ENCODE data around the gene MRPL50. TPM values are rescaled to one million over a fixed set of nuclear protein-coding genes. Genes with fewer than 3 reads are reported as not detected.
"Not testable (repeated sequence)": the region's sequence is repeated elsewhere in the genome, so short reads cannot be mapped to it uniquely, and the experiment has no call there.

MRPL50 gene
- total RNA-seq, 2 donors from 2014 or later: 15.5 to 17.4 TPM

DNA sequence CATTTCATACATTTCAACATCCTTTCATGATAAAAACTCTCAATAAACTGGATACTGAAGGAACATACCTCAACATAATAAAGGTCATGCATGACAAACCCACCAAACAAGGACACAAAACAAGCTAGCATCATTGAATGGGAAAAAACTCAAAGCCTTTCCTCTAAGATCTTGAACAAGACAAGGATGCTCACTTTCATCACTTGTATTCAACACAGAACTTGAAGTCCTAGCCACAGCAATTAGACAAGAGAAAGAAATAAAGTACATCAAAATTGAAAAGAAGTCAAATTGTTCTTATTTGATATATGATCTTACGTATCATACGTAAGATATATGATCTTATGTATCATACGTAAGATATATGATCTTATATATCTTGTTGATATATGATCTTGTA lies 5.3 kb downstream of the MRPL50 start:
- H3K4me3 Mint-ChIP-seq: no peak overlapping the region
- Histone ChIP-seq H3K27ac (ENCODE audit: low read depth, low read length) (no peak overlapping the region), H3K36me3 (ENCODE audit: control insufficient read depth, insufficient read depth, low read length) (peaks cover 60% of the 10 kb centered on the region), H3K27me3 (ENCODE audit: control insufficient read depth, insufficient read depth, low read length, poor library complexity, severe bottlenecking) (no peaks in the 10 kb centered on the region), H3K4me3 (ENCODE audit: low read length) (no peak overlapping the region), H3K4me1 (ENCODE audit: control insufficient read depth, insufficient read depth, low read length) (no peaks in the 10 kb centered on the region), H3K9me3 (ENCODE audit: control insufficient read depth, low read length) (peaks cover 61% of the 10 kb centered on the region), H3K9ac (ENCODE audit: extremely low read depth, low read length, poor library complexity, severe bottlenecking) (no peak overlapping the region)
- H3K9me3 Mint-ChIP-seq: peaks cover 56% of the 10 kb centered on the region
- no peak overlapping the region for H3K27ac Mint-ChIP-seq
- no CpG with 5 or more reads among the region's 3 CpGs for WGBS, 2 experiments (ENCODE audit: insufficient coverage in 1 of 2, insufficient read length in 1 of 2)
- peaks cover 4% of the 10 kb centered on the region for H3K4me1 Mint-ChIP-seq
- TF ChIP-seq, protein P1, sequence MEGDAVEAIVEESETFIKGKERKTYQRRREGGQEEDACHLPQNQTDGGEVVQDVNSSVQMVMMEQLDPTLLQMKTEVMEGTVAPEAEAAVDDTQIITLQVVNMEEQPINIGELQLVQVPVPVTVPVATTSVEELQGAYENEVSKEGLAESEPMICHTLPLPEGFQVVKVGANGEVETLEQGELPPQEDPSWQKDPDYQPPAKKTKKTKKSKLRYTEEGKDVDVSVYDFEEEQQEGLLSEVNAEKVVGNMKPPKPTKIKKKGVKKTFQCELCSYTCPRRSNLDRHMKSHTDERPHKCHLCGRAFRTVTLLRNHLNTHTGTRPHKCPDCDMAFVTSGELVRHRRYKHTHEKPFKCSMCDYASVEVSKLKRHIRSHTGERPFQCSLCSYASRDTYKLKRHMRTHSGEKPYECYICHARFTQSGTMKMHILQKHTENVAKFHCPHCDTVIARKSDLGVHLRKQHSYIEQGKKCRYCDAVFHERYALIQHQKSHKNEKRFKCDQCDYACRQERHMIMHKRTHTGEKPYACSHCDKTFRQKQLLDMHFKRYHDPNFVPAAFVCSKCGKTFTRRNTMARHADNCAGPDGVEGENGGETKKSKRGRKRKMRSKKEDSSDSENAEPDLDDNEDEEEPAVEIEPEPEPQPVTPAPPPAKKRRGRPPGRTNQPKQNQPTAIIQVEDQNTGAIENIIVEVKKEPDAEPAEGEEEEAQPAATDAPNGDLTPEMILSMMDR (conservative IDR thresholded peaks at IDR 0.05): no peak
- no peak for DNase-seq
- no peaks in the 10 kb centered on the region for H3K27me3 Mint-ChIP-seq (ENCODE audit: insufficient read depth)
- peaks cover 85% of the 10 kb centered on the region for H3K36me3 Mint-ChIP-seq (ENCODE audit: low read depth)

DNA sequence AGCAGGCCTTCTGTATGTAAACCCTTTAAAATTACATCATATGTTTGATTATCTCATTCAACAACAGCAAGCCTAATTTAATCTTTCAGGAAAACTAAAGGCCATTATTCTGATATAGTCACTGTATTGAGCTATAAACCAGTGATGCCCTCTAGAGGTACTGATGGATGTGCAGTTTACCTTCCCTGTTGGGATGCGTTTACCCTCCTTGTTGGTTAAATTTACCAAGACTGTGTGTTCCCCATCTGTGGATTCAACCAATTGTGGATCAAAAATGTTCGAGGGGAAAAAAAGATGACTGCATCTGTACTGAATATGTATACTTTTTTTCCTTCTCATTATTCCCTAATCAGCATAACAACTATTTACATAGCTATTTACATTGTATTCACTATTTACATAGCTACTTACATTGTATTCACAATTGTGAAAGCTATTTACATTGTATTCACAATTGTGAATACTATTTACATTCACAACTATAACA lies 9.9 kb downstream of the MRPL50 start:
- no peaks in the 10 kb centered on the region for H3K27me3 ChIP-seq (ENCODE audit: control insufficient read depth, insufficient read depth, low read length, poor library complexity, severe bottlenecking)
- DNase-seq: no peak
- WGBS, 2 experiments (ENCODE audit: insufficient coverage in 1 of 2, insufficient read length in 1 of 2): 92 to 100% methylated on average over 2 of the region's 2 CpGs
- TF ChIP-seq, protein P1 (conservative IDR thresholded peaks at IDR 0.05): peak; percentile 64
- H3K4me1 ChIP-seq (ENCODE audit: control insufficient read depth, insufficient read depth, low read length): no peaks in the 10 kb centered on the region
- Mint-ChIP-seq H3K4me3 (no peak overlapping the region), H3K9me3 (peaks cover 63% of the 10 kb centered on the region), H3K27me3 (ENCODE audit: insufficient read depth) (no peaks in the 10 kb centered on the region), H3K4me1 (peaks cover 3% of the 10 kb centered on the region), H3K36me3 (ENCODE audit: low read depth) (peaks cover 77% of the 10 kb centered on the region), H3K27ac (no peak overlapping the region)
- H3K36me3 ChIP-seq (ENCODE audit: control insufficient read depth, insufficient read depth, low read length): peaks cover 47% of the 10 kb centered on the region
- no peak overlapping the region for H3K9ac ChIP-seq (ENCODE audit: extremely low read depth, low read length, poor library complexity, severe bottlenecking)
- H3K27ac ChIP-seq (ENCODE audit: low read depth, low read length): no peak overlapping the region
- H3K9me3 ChIP-seq (ENCODE audit: control insufficient read depth, low read length): peaks cover 60% of the 10 kb centered on the region
- H3K4me3 ChIP-seq (ENCODE audit: low read length): no peak overlapping the region

DNA sequence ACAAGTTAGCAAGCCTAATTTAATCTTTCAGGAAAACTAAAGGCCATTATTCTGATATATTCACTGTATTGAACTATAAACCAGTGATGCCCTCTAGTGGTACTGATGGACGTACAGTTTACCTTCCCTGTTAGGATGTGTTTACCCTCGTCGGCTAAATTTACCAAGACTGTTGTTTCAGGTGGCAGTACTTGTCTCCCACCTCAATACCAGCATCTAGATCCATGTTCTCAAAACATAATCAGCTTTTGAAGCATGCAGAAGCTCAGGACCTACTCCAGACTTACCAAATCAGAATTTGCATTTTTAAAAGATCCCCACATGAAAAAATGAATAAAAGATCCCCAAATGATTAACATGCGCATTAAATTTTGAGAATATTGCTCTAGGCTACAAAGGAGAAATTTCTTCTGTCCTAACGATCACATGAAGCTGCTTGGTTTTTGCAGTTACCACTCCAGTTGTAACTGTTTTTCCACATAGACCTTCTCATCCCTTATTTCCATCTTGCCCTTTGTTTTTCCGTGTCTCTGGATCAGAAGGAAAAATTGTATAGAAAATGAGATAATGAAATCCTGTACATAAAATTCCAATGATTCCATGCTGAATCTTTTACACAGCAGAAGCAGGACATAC lies 10.4 kb downstream of the MRPL50 start:
- Mint-ChIP-seq H3K27ac (no peak overlapping the region), H3K9me3 (peaks cover 57% of the 10 kb centered on the region), H3K4me1 (peaks cover 3% of the 10 kb centered on the region), H3K4me3 (no peak overlapping the region), H3K27me3 (ENCODE audit: insufficient read depth) (no peaks in the 10 kb centered on the region), H3K36me3 (ENCODE audit: low read depth) (peaks cover 73% of the 10 kb centered on the region)
- Histone ChIP-seq H3K27ac (ENCODE audit: low read depth, low read length) (no peak overlapping the region), H3K4me1 (ENCODE audit: control insufficient read depth, insufficient read depth, low read length) (no peaks in the 10 kb centered on the region), H3K4me3 (ENCODE audit: low read length) (no peak overlapping the region), H3K9ac (ENCODE audit: extremely low read depth, low read length, poor library complexity, severe bottlenecking) (no peak overlapping the region), H3K36me3 (ENCODE audit: control insufficient read depth, insufficient read depth, low read length) (peaks cover 43% of the 10 kb centered on the region), H3K9me3 (ENCODE audit: control insufficient read depth, low read length) (peaks cover 54% of the 10 kb centered on the region), H3K27me3 (ENCODE audit: control insufficient read depth, insufficient read depth, low read length, poor library complexity, severe bottlenecking) (no peaks in the 10 kb centered on the region)
- 75 to 82% methylated on average over 5 to 6 of the region's 6 CpGs for WGBS, 2 experiments (ENCODE audit: insufficient coverage in 1 of 2, insufficient read length in 1 of 2)
- no peak for DNase-seq
- TF ChIP-seq, protein P1 (conservative IDR thresholded peaks at IDR 0.05): peak; percentile 74

DNA sequence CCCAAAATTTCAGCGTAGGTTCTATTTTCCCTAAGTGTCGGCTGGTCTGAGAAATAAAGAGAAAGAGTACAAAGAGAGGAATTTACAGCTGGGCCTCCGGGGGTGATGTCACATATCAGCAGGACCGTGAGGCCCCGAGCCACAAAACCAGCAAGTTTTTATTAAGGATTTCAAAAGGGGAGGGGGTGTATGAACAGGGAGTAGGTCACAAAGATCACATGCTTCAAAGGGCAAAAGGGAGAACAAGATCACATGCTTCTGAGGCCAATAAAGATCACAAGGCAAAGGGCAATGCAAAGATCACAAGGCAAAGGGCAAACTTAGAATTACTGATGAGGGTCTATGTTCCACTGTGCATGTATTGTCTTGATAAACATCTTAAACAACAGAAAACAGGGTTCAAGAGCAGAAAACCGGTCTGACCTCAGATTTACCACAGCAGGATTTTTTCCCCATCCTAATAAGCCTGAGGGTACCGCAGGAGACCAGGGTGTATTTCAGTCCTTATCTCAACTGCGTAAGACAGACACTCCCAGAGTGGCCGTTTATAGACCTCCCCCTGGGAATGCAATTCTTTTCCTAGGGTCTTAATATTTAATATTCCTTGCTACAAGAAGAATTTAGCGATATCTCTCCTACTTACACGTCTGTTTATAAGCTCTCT lies 13.4 kb downstream of the MRPL50 start, which contains the start of gene BAAT:
TSS of gene BAAT (minus strand) at position 134 of the 664 bp plus-strand sequence. CDS start 13,602 bp downstream, outside the sequence.
- peaks cover 36% of the 10 kb centered on the region for H3K9me3 Mint-ChIP-seq
- peak within 1 kb of the TSS; percentile 17 for H3K4me3 ChIP-seq (ENCODE audit: low read length)
- not testable (repeated sequence) for H3K27ac Mint-ChIP-seq

More for the DNA sequence above, 13.4 kb downstream of the MRPL50 start, which contains the start of gene BAAT:
- H3K36me3 Mint-ChIP-seq (ENCODE audit: low read depth): peaks cover 43% of the 10 kb centered on the region
- not testable (repeated sequence) for H3K9ac ChIP-seq (ENCODE audit: extremely low read depth, low read length, poor library complexity, severe bottlenecking); H3K4me3 Mint-ChIP-seq; DNase-seq; H3K4me1 ChIP-seq (ENCODE audit: control insufficient read depth, insufficient read depth, low read length); H3K27me3 ChIP-seq (ENCODE audit: control insufficient read depth, insufficient read depth, low read length, poor library complexity, severe bottlenecking); H3K27ac ChIP-seq (ENCODE audit: low read depth, low read length); H3K4me1 Mint-ChIP-seq; H3K27me3 Mint-ChIP-seq (ENCODE audit: insufficient read depth)
- Histone ChIP-seq H3K9me3 (ENCODE audit: control insufficient read depth, low read length) (peaks cover 44% of the 10 kb centered on the region), H3K36me3 (ENCODE audit: control insufficient read depth, insufficient read depth, low read length) (peaks cover 35% of the 10 kb centered on the region)
- WGBS, 2 experiments (ENCODE audit: insufficient coverage in 1 of 2, insufficient read length in 1 of 2): 82 to 93% methylated on average over 6 to 11 of the region's 11 CpGs
